Neural progenitor cell (in vitro differentiated cells): ENCODE measurements around the gene PITPNC1. TPM values are rescaled to one million over a fixed set of nuclear protein-coding genes. Genes with fewer than 3 reads are reported as not detected.

Source experiments
- DNase-seq: peaks from one replicate; pipeline ENCODE4 v3.0.0-alpha.2; 2016; ENCODE audit warnings: low spot score
- H2AFZ ChIP-seq: fragments of 200-600 bp; sonication (generic); replicated peaks from 2 replicates; pipeline ENCODE4 v1.6.1; 2016; ENCODE audit warnings: antibody characterized with exemption
- H3F3A ChIP-seq: fragments of 200-600 bp; sonication (generic); 2 replicates; pipeline ENCODE4 v1.6.1; 2016; ENCODE audit warnings: antibody characterized with exemption, low read depth
- H3K27ac ChIP-seq: fragments of 200-600 bp; sonication (generic); 2 replicates; pipeline ENCODE4 v1.5.1; 2016; ENCODE audit warnings: mild to moderate bottlenecking
- H3K27me3 ChIP-seq: fragments of 200-600 bp; sonication (generic); 2 replicates; pipeline ENCODE4 v1.6.1; 2016; ENCODE audit warnings: mild to moderate bottlenecking, moderate library complexity
- H3K36me3 ChIP-seq: fragments of 200-600 bp; sonication (generic); 2 replicates; pipeline ENCODE4 v1.5.1; 2016
- H3K4me1 ChIP-seq: fragments of 200-600 bp; sonication (generic); 2 replicates; pipeline ENCODE4 v1.6.1; 2016; ENCODE audit warnings: mixed run types
- H3K4me2 ChIP-seq: fragments of 200-600 bp; sonication (generic); 2 replicates; pipeline ENCODE4 v1.6.1; 2016
- H3K4me3 ChIP-seq: fragments of 200-600 bp; sonication (generic); 2 replicates; pipeline ENCODE4 v1.5.1; 2016
- H3K79me2 ChIP-seq: fragments of 200-600 bp; sonication (generic); 2 replicates; pipeline ENCODE4 v1.6.1; 2016; ENCODE audit warnings: low read depth
- H3K9ac ChIP-seq: fragments of 200-600 bp; sonication (generic); 2 replicates; pipeline ENCODE4 v1.6.1; 2016
- H3K9me3 ChIP-seq: fragments of 200-600 bp; sonication (generic); 2 replicates; pipeline ENCODE4 v1.5.1; 2016; ENCODE audit warnings: low read depth
- H4K20me1 ChIP-seq: fragments of 200-600 bp; sonication (generic); 2 replicates; pipeline ENCODE4 v1.6.1; 2016; ENCODE audit warnings: low read depth
- H3K27ac Mint-ChIP-seq: 3 replicates; pipeline ENCODE4 v1.8.0; 2021; ENCODE audit warnings: mixed read lengths
- H3K27me3 Mint-ChIP-seq: 2 replicates; pipeline ENCODE4 v1.8.0; 2022; ENCODE audit warnings: low read depth, mild to moderate bottlenecking, inconsistent platforms, moderate library complexity, mixed read lengths; ENCODE audit not compliant: insufficient read depth
- H3K36me3 Mint-ChIP-seq: 3 replicates; pipeline ENCODE4 v1.8.0; 2021; ENCODE audit warnings: mixed read lengths
- H3K4me1 Mint-ChIP-seq: 3 replicates; pipeline ENCODE4 v1.8.0; 2021; ENCODE audit warnings: mixed read lengths
- H3K4me3 Mint-ChIP-seq: 3 replicates; pipeline ENCODE4 v1.8.0; 2021; ENCODE audit warnings: mild to moderate bottlenecking, moderate library complexity, mixed read lengths
- H3K9me3 Mint-ChIP-seq: 3 replicates; pipeline ENCODE4 v1.8.0; 2020; ENCODE audit warnings: mixed read lengths
- CTCF ChIP-seq: fragments of 200-600 bp; sonication (generic); IDR thresholded peaks from 2 replicates; pipeline ENCODE4 v1.5.1; 2017; ENCODE audit warnings: antibody characterized with exemption, mild to moderate bottlenecking
- EZH2 ChIP-seq: fragments of 200-600 bp; sonication (generic); IDR thresholded peaks from 2 replicates; pipeline ENCODE4 v1.6.1; 2017; ENCODE audit warnings: antibody characterized with exemption, mild to moderate bottlenecking, moderate library complexity
- EZH2phosphoT487 ChIP-seq: fragments of 200-600 bp; sonication (generic); IDR thresholded peaks from 2 replicates; pipeline ENCODE4 v1.6.1; 2017; ENCODE audit warnings: antibody characterized with exemption
- total RNA-seq: library from RNA; depleted of rRNA; stranded (reverse); fragments of >200 nt; gene quantifications from 2 replicates; pipeline ENCODE4 v1.2.3, GENCODE V29; 2015; ENCODE audit warnings: low replicate concordance

The PITPNC1 gene
- total RNA-seq, 1 donor from 2014 or later = 8.1 TPM

GRCh38 chr17:67594115-67594880 lies 217.2 kb downstream of the PITPNC1 start:
- Histone ChIP-seq H4K20me1 (no peaks in the 10 kb centered on the region), H3K4me2 (no peak overlapping the region), H3K4me1 (no peaks in the 10 kb centered on the region), H3F3A (no peaks in the 10 kb centered on the region), H3K27me3 (no peaks in the 10 kb centered on the region), H3K36me3 (no peaks in the 10 kb centered on the region), H3K9ac (no peak overlapping the region), H2AFZ (no peak overlapping the region), H3K79me2 (no peaks in the 10 kb centered on the region), H3K4me3 (no peak overlapping the region), H3K27ac (no peak overlapping the region), H3K9me3 (no peaks in the 10 kb centered on the region)
- H3K36me3 Mint-ChIP-seq = peaks cover 4% of the 10 kb centered on the region
- no peak overlapping the region for H3K4me3 Mint-ChIP-seq
- no peaks in the 10 kb centered on the region for H3K4me1 Mint-ChIP-seq
- peaks cover 5% of the 10 kb centered on the region for H3K9me3 Mint-ChIP-seq
- no peaks in the 10 kb centered on the region for H3K27me3 Mint-ChIP-seq
- no peak for DNase-seq
- no peak overlapping the region for H3K27ac Mint-ChIP-seq
- TF ChIP-seq CTCF (no peak), EZH2 (no peak), EZH2phosphoT487 (no peak)

- Histone ChIP-seq H2AFZ (no peak overlapping the region), H3K27me3 (no peaks in the 10 kb centered on the region), H3K9me3 (no peaks in the 10 kb centered on the region), H3K4me3 (no peak overlapping the region), H3K36me3 (no peaks in the 10 kb centered on the region), H3F3A (no peaks in the 10 kb centered on the region), H3K4me1 (no peaks in the 10 kb centered on the region), H4K20me1 (no peaks in the 10 kb centered on the region), H3K4me2 (no peak overlapping the region), H3K79me2 (no peaks in the 10 kb centered on the region), H3K9ac (no peak overlapping the region), H3K27ac (no peak overlapping the region)
- Mint-ChIP-seq H3K4me1 (peaks cover 3% of the 10 kb centered on the region), H3K27me3 (no peaks in the 10 kb centered on the region), H3K36me3 (peaks cover 4% of the 10 kb centered on the region), H3K9me3 (peaks cover 13% of the 10 kb centered on the region), H3K4me3 (no peak overlapping the region), H3K27ac (no peak overlapping the region)
- no peak for DNase-seq
- no peak for TF ChIP-seq CTCF
- no peak for TF ChIP-seq EZH2phosphoT487
- no peak for TF ChIP-seq EZH2
Observed at GRCh38 chr17:67600408-67600807, 223.3 kb downstream of the PITPNC1 start.

GRCh38 chr17:67601897-67602296 lies 224.8 kb downstream of the PITPNC1 start:
- Histone ChIP-seq H3K4me2 (no peak overlapping the region), H4K20me1 (no peaks in the 10 kb centered on the region), H2AFZ (no peak overlapping the region), H3K9ac (no peak overlapping the region), H3K4me3 (no peak overlapping the region), H3K27ac (no peak overlapping the region), H3F3A (no peaks in the 10 kb centered on the region), H3K36me3 (no peaks in the 10 kb centered on the region), H3K27me3 (no peaks in the 10 kb centered on the region), H3K4me1 (no peaks in the 10 kb centered on the region), H3K9me3 (no peaks in the 10 kb centered on the region), H3K79me2 (no peaks in the 10 kb centered on the region)
- Mint-ChIP-seq H3K4me1 (peaks cover 6% of the 10 kb centered on the region), H3K36me3 (peaks cover 4% of the 10 kb centered on the region), H3K27ac (no peak overlapping the region), H3K4me3 (no peak overlapping the region), H3K9me3 (peaks cover 13% of the 10 kb centered on the region), H3K27me3 (no peaks in the 10 kb centered on the region)
- no peak for DNase-seq
- TF ChIP-seq CTCF = no peak
- TF ChIP-seq EZH2 = no peak
